ENCODE results near the gene TSEN2. TPM values are rescaled to one million over a fixed set of nuclear protein-coding genes. Genes with fewer than 3 reads are reported as not detected.
A peak's percentile ranks its signal among the peaks of the same experiment; 100 is the strongest.

TSEN2 gene
- total and polyA plus RNA-seq, 10 of the 15 experiments (the other 5 are each of a cell fraction or from before 2014, with no cell fraction given), result 17.7 to 32.3 (median 24.3) TPM

GRCh38 chr3:12560505-12561190 is 76.4 kb downstream of the TSEN2 start (continued):
- TF ChIP-seq PKNOX1 (IDR thresholded peaks at IDR 0.05) (peak; percentile 49; the same call in 1 of the 2 replicates), CHD4 (IDR thresholded peaks at IDR 0.05) (no peak), SMAD1 (IDR thresholded peaks at IDR 0.05; ENCODE audit: low read depth, partially characterized antibody) (no peak), SP1 (IDR thresholded peaks at IDR 0.05; ENCODE audit: low read depth, low read length) (no peak), ZNF217 (IDR thresholded peaks at IDR 0.05) (no peak), CBFB (IDR thresholded peaks at IDR 0.05; ENCODE audit: low read depth) (peak; percentile 4; the same call in 1 of the 2 replicates), DPF2 (IDR thresholded peaks at IDR 0.05) (peak; percentile 26; the same call in 1 of the 2 replicates), POLR2AphosphoS5 (IDR thresholded peaks at IDR 0.05; ENCODE audit: low read length) (peak; percentile 51), MEF2B (IDR thresholded peaks at IDR 0.05; ENCODE audit: partially characterized antibody, poor library complexity, severe bottlenecking) (peak; percentile 77), NFIC (IDR thresholded peaks at IDR 0.05; ENCODE audit: low read depth, low read length) (peak; percentile 81; the same call in 1 of the 2 replicates), TCF7 (IDR thresholded peaks at IDR 0.05; ENCODE audit: borderline replicate concordance) (peak; percentile 51; the same call in 1 of the 2 replicates), EED (IDR thresholded peaks at IDR 0.05; ENCODE audit: low read depth) (0 out of 2 replicates have a peak, but pooled peaks have one; percentile 54), ZBED1 (IDR thresholded peaks at IDR 0.05; ENCODE audit: borderline replicate concordance) (peak; percentile 57; the same call in 1 of the 2 replicates), MTA3 (IDR thresholded peaks at IDR 0.05; ENCODE audit: borderline replicate concordance, low read length) (0 out of 2 replicates have a peak, but pooled peaks have one; percentile 33), ZNF274 (IDR thresholded peaks at IDR 0.05; ENCODE audit: insufficient read depth, insufficient read length) (no peak), RELB (IDR thresholded peaks at IDR 0.05; ENCODE audit: low read depth) (peak; percentile 74), BCL11A (IDR thresholded peaks at IDR 0.05; ENCODE audit: low read depth, low read length) (peak; percentile 40; the same call in 1 of the 2 replicates), PML (IDR thresholded peaks at IDR 0.05; ENCODE audit: low read length) (0 out of 2 replicates have a peak, but pooled peaks have one; percentile 77), BACH1 (IDR thresholded peaks at IDR 0.05; ENCODE audit: borderline replicate concordance) (no peak), ZNF207 (IDR thresholded peaks at IDR 0.05; ENCODE audit: borderline replicate concordance) (no peak), MEF2A (IDR thresholded peaks at IDR 0.05; ENCODE audit: insufficient read depth, low read depth, low read length) (peak; percentile 94), SREBF1 (IDR thresholded peaks at IDR 0.05; ENCODE audit: low read length) (no peak), BCLAF1 (IDR thresholded peaks at IDR 0.05) (no peak), NFYB (IDR thresholded peaks at IDR 0.05; ENCODE audit: insufficient read depth, low read depth, low read length) (no peak), NBN (IDR thresholded peaks at IDR 0.05) (0 out of 2 replicates have a peak, but pooled peaks have one; percentile 56), ATF7 (IDR thresholded peaks at IDR 0.05; ENCODE audit: low read depth) (peak; percentile 98), CREM (IDR thresholded peaks at IDR 0.05; ENCODE audit: low read depth) (peak; percentile 84)
